ENCODE measurements around the gene CDIPT. TPM values are rescaled to one million over a fixed set of nuclear protein-coding genes. Genes with fewer than 3 reads are reported as not detected.
"Not testable (repeated sequence)": the region's sequence is repeated elsewhere in the genome, so short reads cannot be mapped to it uniquely, and the experiment has no call there.

The CDIPT gene
- 100 to 1,000 TPM in 2 of 4 donors, 10 to 100 TPM in 2; 79.3 to 122 (median 99.3) TPM for total RNA-seq

GRCh38 chr16:29862884-29863668, at the start of gene CDIPT:
Gene CDIPT (minus strand): TSS chr16:29863226. CDS start chr16:29862857, 369 bp downstream.
- no peaks in the 10 kb centered on the region for H3K27me3 ChIP-seq
- intact Hi-C loops (cut with DNase I) = no loop called here
- peak within 1 kb of the TSS; percentile 92 to 97 (median 93) for H3K27ac ChIP-seq
- H3K4me3 ChIP-seq (replicated peaks in 1 of 3) = peak within 1 kb of the TSS; percentile 84 to 100 (median 92)
- no peaks in the 10 kb centered on the region for H3K9me3 ChIP-seq
- peak; percentile 95 to 96 for DNase-seq
- TF ChIP-seq, protein P1, sequence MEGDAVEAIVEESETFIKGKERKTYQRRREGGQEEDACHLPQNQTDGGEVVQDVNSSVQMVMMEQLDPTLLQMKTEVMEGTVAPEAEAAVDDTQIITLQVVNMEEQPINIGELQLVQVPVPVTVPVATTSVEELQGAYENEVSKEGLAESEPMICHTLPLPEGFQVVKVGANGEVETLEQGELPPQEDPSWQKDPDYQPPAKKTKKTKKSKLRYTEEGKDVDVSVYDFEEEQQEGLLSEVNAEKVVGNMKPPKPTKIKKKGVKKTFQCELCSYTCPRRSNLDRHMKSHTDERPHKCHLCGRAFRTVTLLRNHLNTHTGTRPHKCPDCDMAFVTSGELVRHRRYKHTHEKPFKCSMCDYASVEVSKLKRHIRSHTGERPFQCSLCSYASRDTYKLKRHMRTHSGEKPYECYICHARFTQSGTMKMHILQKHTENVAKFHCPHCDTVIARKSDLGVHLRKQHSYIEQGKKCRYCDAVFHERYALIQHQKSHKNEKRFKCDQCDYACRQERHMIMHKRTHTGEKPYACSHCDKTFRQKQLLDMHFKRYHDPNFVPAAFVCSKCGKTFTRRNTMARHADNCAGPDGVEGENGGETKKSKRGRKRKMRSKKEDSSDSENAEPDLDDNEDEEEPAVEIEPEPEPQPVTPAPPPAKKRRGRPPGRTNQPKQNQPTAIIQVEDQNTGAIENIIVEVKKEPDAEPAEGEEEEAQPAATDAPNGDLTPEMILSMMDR (IDR thresholded peaks at IDR 0.05) = peak in 5 of 6 experiments; percentile 29 to 79 (median 58)
- no peak for TF ChIP-seq POLR2A (IDR thresholded peaks at IDR 0.05)
- H3K36me3 ChIP-seq = peaks cover 21 to 27% of the 10 kb centered on the region in 2 donors
- WGBS, 2 donors = 0% methylated on average over 35 of the region's 57 CpGs
- peaks cover 13% of the 10 kb centered on the region in 2 donors for H3K4me1 ChIP-seq

GRCh38 chr16:29912087-29912486, 49.1 kb upstream of the CDIPT start:
- Histone ChIP-seq H3K27me3 (no peaks in the 10 kb centered on the region), H3K9me3 (no peaks in the 10 kb centered on the region), H3K27ac (no peak overlapping the region), H3K4me1 (no peaks in the 10 kb centered on the region), H3K36me3 (no peaks in the 10 kb centered on the region), H3K4me3 (replicated peaks in 1 of 3) (no peak overlapping the region)
- WGBS, 2 donors = 72 to 77% methylated on average over 11 of the region's 11 CpGs
- intact Hi-C loops (cut with DNase I) = no loop called here
- no peak for TF ChIP-seq POLR2A (IDR thresholded peaks at IDR 0.05)
- TF ChIP-seq, protein P1 (IDR thresholded peaks at IDR 0.05) = no peak
- no peak for DNase-seq

DNA sequence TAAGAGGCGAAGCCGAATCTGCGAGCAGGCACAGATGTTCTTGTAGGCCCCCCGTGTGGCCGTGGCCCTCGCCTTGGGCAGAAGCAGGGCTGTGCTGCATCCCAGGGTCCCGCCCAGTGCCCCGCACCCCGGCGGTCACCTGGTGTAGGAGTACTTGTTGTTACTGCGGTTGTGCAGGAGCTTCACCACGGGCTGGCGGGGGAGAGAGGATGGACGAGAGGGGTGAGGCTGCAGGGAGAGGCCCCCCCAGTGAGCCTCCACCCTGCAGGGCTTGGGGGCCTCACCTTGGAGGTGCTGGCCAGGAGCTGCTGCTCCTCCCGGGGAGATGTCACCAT, 48.6 kb upstream of the CDIPT start:
- WGBS, 2 donors = 81 to 82% methylated on average over 8 to 12 of the region's 15 CpGs
- Histone ChIP-seq H3K4me3 (replicated peaks in 1 of 3) (no peak overlapping the region), H3K27ac (no peak overlapping the region), H3K36me3 (no peaks in the 10 kb centered on the region), H3K9me3 (no peaks in the 10 kb centered on the region), H3K4me1 (no peaks in the 10 kb centered on the region), H3K27me3 (no peaks in the 10 kb centered on the region)
- no peak for DNase-seq
- TF ChIP-seq POLR2A (IDR thresholded peaks at IDR 0.05) = no peak
- intact Hi-C loops (cut with DNase I) = no loop called here

DNA sequence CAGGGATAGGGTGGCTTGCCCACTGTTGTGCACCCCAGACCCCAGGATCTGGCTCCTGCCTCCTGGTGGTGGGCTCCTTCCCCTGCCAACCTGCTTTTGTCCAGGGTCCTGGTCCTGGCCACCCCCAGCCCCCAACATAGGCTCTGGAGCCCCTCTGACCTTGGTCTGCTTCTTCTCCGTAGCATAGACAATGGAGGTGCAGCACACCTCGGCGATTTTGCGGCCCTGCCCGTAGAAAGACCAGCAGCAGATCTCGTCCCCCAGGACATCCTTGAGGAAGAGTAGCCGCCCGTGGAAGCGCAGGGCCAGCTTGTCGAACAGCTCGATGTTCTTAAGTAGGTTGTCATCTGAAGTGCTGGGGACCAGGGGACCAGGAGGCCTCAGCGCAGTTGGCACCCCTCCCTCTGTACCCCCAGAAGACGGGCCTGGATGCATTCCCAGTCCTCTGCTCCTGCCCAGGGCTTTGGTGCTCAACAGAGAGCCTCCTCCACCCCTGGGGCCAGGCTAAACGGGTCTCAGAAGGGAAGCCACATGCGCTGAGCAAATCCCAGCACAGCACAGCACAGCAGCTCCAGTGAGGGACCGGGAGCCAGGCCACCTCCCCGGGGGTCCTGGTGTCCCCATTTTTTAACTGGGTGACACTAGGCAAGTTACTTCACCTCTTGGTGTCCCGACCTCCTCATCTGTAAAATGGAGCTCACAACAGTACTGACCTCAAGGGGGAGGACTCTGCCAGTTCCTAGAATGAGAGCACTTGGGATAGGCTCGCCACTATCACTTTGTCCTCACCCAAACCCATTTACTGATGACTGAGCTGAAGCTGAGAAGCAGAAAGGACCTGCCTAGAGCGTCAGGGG, 48.0 kb upstream of the CDIPT start:
- intact Hi-C loops (cut with DNase I) = no loop called here
- Histone ChIP-seq H3K9me3 (no peaks in the 10 kb centered on the region), H3K4me3 (replicated peaks in 1 of 3) (no peak overlapping the region), H3K36me3 (no peaks in the 10 kb centered on the region), H3K4me1 (no peaks in the 10 kb centered on the region), H3K27ac (no peak overlapping the region), H3K27me3 (no peaks in the 10 kb centered on the region)
- DNase-seq = no peak
- no peak for TF ChIP-seq POLR2A (IDR thresholded peaks at IDR 0.05)
- TF ChIP-seq, protein P1 (IDR thresholded peaks at IDR 0.05) = no peak
- WGBS, 2 donors = 73 to 88% methylated on average over 13 to 19 of the region's 20 CpGs

DNA sequence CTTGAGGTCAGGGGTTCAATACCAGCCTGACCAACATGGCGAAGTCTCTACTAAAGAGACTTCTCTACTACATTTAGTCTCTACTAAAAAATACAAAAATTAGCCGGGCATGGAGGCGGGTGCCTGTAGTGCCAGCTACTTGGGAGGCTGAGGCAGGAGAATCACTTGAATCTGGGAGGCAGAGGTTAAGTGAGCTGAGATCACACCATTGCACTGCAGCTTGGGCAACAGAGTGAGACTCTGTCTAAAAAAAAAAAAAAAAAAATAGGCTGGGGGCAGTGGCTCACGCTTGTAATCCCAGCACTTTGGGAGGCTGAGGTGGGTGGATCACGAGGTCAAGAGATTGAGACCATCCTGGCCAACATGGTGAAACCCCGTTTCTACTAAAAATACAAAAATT, 46.8 kb upstream of the CDIPT start:
- H3K36me3 ChIP-seq; H3K4me1 ChIP-seq; intact Hi-C loops (cut with DNase I); H3K27me3 ChIP-seq; H3K27ac ChIP-seq; DNase-seq; H3K9me3 ChIP-seq; H3K4me3 ChIP-seq (replicated peaks in 1 of 3): not testable (repeated sequence)
- 78 to 82% methylated on average over 6 of the region's 6 CpGs for WGBS, 2 donors

- no peak for DNase-seq
- Histone ChIP-seq H3K36me3 (no peaks in the 10 kb centered on the region), H3K27ac (no peak overlapping the region), H3K9me3 (no peaks in the 10 kb centered on the region), H3K27me3 (no peaks in the 10 kb centered on the region), H3K4me1 (no peaks in the 10 kb centered on the region), H3K4me3 (replicated peaks in 1 of 3) (no peak overlapping the region)
- intact Hi-C loops (cut with DNase I) = no loop called here
- TF ChIP-seq, protein P1 (IDR thresholded peaks at IDR 0.05) = no peak
- no peak for TF ChIP-seq POLR2A (IDR thresholded peaks at IDR 0.05)
- WGBS, 2 donors = 76 to 78% methylated on average over 2 of the region's 2 CpGs
Observed at GRCh38 chr16:29909391-29909790, 46.4 kb upstream of the CDIPT start.
